Ishikawa (cell line): ENCODE results near the gene RREB1.
A peak's percentile ranks its signal among the peaks of the same experiment; 100 is the strongest.

Experiments
- CEBPB ChIP-seq: IDR thresholded peaks from 2 replicates; pipeline ENCODE4 v1.6.1; 2012
- CREB1 ChIP-seq: IDR thresholded peaks from 2 replicates; pipeline ENCODE4 v1.6.1; 2012; ENCODE audit warnings: low read depth
- EGR1 ChIP-seq: IDR thresholded peaks from 2 replicates; pipeline ENCODE4 v1.6.1; 2012
- EP300 ChIP-seq: IDR thresholded peaks from 2 replicates; pipeline ENCODE4 v1.6.1; 2012; ENCODE audit warnings: borderline replicate concordance
- FOXM1 ChIP-seq: IDR thresholded peaks from 2 replicates; pipeline ENCODE4 v1.6.1; 2012; ENCODE audit warnings: low read depth, borderline replicate concordance
- NFIC ChIP-seq: IDR thresholded peaks from 2 replicates; pipeline ENCODE4 v1.6.1; 2012
- RAD21 ChIP-seq: IDR thresholded peaks from 2 replicates; pipeline ENCODE4 v1.6.1; 2012; ENCODE audit warnings: low read depth
- TAF1 ChIP-seq: IDR thresholded peaks from 2 replicates; pipeline ENCODE4 v1.6.1; 2012; ENCODE audit warnings: low read depth, mild to moderate bottlenecking
- TCF12 ChIP-seq: IDR thresholded peaks from 2 replicates; pipeline ENCODE4 v1.6.1; 2012; ENCODE audit warnings: low read depth
- TEAD4 ChIP-seq: IDR thresholded peaks from 2 replicates; pipeline ENCODE4 v1.6.1; 2012
- YY1 ChIP-seq: IDR thresholded peaks from 2 replicates; pipeline ENCODE4 v1.6.1; 2012; ENCODE audit warnings: low read depth
- ZBTB7A ChIP-seq: IDR thresholded peaks from 2 replicates; pipeline ENCODE4 v1.6.1; 2012; ENCODE audit warnings: low read depth
- TF ChIP-seq, protein P1 (sequence below): IDR thresholded peaks from 2 replicates; pipeline ENCODE4 v1.6.1; 2012
- TF ChIP-seq, protein P2 (sequence below): IDR thresholded peaks from 2 replicates; pipeline ENCODE4 v1.6.1; 2012; ENCODE audit warnings: low read depth, mild to moderate bottlenecking
- TF ChIP-seq, protein P3 (sequence below): IDR thresholded peaks from 2 replicates; pipeline ENCODE4 v1.6.1; 2012

The RREB1 gene

DNA sequence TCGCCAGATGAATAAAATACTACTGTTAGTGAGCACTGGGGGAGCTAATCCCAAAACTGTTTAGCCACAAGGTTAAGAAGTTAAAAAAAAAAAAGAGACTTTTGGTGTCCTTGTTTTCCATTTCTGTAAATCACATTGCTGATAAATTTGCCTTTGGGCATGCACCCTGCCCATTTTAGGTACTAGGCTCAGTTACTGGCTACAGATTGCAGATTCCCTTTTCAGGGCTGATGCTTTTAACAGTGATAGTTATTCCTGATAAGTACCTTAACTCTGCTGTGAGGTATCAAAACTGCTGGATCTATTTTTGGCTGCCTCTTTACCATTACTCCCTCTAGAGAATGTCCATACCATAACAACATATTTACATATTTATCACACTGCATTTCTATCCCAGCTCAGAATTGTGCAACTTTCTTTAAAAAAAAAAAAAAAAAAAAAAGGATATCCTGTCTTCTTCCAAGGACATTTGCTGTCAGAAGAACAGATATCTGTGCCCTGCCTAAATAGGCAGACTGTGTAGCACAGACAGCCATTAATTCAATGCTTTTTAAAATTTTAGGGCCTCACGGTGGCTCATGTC lies 110.7 kb downstream of the RREB1 start:
- TF ChIP-seq CEBPB (peak; percentile 40; the same call in 1 of the 2 replicates), TEAD4 (no peak)
- TF ChIP-seq, protein P1, sequence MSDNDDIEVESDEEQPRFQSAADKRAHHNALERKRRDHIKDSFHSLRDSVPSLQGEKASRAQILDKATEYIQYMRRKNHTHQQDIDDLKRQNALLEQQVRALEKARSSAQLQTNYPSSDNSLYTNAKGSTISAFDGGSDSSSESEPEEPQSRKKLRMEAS = no peak

DNA sequence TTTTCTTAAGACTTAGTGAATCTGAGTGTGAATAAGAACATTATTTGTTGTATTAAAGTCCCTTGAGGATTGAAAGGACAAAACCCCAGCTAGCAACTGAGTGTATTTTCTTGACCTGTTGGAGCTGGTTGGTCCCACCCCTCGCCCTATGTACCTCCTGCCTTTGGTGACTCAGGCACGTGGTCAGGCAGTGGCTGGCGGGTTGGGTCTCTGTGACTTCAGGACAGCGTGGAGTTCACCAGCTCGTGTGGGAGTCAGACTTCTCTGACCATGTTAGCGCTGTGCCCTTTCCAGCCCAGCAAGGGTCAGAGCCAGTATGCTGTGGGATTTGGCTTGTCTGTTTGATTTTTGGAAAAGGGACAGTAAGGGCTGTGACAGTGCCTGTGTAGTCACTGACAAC lies 111.5 kb downstream of the RREB1 start:
- TF ChIP-seq CREB1 = no peak

DNA sequence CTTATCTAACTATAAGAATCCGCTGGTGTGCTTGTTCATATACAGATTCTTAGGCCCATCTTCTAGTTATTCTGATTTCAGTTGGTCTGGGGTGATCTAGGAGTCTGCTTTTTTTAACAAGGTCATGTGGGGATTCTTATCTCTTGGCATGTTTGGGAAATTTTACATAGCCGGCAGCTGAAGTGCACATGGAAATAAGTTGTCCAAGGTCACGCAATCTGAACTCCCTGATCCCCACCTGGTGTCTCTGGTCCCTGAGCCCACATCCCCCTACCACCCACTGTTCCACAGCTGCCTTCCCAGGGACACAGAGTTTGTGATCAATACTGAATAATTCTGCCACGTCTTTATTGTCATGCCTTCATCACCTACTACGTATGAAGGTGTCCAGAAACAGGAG lies 114.4 kb downstream of the RREB1 start:
- TF ChIP-seq TCF12 (no peak), EGR1 (no peak), CEBPB (no peak), EP300 (no peak), RAD21 (no peak), NFIC (no peak), CREB1 (no peak), FOXM1 (no peak), YY1 (no peak), ZBTB7A (no peak), TEAD4 (no peak), TAF1 (no peak)
- TF ChIP-seq, protein P2, sequence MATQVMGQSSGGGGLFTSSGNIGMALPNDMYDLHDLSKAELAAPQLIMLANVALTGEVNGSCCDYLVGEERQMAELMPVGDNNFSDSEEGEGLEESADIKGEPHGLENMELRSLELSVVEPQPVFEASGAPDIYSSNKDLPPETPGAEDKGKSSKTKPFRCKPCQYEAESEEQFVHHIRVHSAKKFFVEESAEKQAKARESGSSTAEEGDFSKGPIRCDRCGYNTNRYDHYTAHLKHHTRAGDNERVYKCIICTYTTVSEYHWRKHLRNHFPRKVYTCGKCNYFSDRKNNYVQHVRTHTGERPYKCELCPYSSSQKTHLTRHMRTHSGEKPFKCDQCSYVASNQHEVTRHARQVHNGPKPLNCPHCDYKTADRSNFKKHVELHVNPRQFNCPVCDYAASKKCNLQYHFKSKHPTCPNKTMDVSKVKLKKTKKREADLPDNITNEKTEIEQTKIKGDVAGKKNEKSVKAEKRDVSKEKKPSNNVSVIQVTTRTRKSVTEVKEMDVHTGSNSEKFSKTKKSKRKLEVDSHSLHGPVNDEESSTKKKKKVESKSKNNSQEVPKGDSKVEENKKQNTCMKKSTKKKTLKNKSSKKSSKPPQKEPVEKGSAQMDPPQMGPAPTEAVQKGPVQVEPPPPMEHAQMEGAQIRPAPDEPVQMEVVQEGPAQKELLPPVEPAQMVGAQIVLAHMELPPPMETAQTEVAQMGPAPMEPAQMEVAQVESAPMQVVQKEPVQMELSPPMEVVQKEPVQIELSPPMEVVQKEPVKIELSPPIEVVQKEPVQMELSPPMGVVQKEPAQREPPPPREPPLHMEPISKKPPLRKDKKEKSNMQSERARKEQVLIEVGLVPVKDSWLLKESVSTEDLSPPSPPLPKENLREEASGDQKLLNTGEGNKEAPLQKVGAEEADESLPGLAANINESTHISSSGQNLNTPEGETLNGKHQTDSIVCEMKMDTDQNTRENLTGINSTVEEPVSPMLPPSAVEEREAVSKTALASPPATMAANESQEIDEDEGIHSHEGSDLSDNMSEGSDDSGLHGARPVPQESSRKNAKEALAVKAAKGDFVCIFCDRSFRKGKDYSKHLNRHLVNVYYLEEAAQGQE = no peak
- TF ChIP-seq, protein P1 = no peak
- TF ChIP-seq, protein P3, sequence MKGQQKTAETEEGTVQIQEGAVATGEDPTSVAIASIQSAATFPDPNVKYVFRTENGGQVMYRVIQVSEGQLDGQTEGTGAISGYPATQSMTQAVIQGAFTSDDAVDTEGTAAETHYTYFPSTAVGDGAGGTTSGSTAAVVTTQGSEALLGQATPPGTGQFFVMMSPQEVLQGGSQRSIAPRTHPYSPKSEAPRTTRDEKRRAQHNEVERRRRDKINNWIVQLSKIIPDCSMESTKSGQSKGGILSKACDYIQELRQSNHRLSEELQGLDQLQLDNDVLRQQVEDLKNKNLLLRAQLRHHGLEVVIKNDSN = no peak

DNA sequence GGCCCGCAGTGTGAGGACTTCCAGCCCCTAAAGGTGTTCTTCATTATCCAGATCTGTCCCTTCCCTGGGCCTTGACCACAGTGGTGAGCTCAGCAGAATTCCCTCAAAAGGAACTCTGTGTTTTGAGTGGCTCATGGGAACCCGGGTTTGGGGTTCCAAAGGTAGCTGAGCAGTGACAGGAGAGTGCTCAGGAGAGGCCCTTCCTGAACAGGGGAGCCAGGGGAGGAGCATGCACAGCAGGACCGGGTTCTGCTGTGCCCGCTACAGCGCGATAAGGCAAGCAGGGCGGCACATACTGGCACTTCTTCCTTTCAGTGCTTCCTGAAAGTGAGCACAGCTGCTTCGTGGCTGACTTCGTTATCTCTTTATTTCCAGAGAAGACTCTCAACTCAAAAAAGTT lies 117.0 kb downstream of the RREB1 start:
- TF ChIP-seq, protein P3 = no peak
- TF ChIP-seq ZBTB7A = no peak
- TF ChIP-seq CEBPB = no peak
- TF ChIP-seq FOXM1 = no peak
- TF ChIP-seq TEAD4 = no peak
- no peak for TF ChIP-seq TCF12
- no peak for TF ChIP-seq EGR1
- no peak for TF ChIP-seq TAF1
- TF ChIP-seq, protein P1 = no peak
- TF ChIP-seq CREB1 = no peak
- TF ChIP-seq NFIC = no peak
- TF ChIP-seq, protein P2 = no peak
- no peak for TF ChIP-seq YY1
- TF ChIP-seq EP300 = no peak
- TF ChIP-seq RAD21 = no peak

DNA sequence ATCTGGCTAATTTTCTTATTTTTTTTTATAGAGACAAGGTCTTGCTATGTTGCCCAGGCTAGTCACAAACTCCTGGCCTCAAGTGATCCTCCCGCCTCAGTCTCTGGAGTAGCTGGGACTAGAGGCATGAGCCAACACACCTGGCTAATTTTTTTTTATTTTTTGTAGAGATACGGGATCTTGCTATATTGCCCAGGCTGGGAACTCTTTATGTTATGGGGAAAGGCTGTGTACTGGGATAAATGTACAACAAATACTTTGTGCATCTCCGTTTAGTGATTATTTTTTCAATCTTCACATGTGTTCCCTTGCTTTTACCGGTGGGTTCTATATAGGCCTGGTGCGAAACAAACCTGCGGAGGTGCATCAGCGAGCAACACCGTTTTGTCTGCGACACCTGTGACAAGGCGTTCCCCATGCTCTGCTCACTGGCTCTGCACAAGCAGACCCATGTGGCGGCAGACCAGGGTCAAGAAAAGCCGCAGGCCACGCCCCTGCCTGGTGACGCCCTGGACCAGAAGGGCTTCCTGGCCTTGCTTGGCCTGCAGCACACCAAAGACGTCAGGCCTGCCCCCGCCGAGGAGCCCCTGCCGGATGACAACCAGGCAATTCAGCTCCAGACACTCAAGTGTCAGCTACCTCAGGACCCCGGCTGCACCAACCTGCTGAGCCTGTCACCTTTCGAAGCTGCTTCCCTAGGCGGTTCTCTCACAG lies 121.1 kb downstream of the RREB1 start:
- TF ChIP-seq, protein P3 = no peak
- TF ChIP-seq YY1 (no peak), CREB1 (no peak), TAF1 (no peak), EGR1 (no peak), TEAD4 (no peak)
- TF ChIP-seq, protein P1 = no peak
